22Rv1 (cell line): ENCODE data around the gene WDSUB1.

ENCODE experiments used
- CTCF ChIP-seq: fragments of 450-650 bp; IDR thresholded peaks from 2 replicates; pipeline ENCODE4 v1.5.1; 2017; ENCODE audit warnings: mild to moderate bottlenecking
- ZFX ChIP-seq: fragments of 450-650 bp; IDR thresholded peaks from 2 replicates; pipeline ENCODE4 v1.6.1; 2017; ENCODE audit warnings: antibody characterized with exemption, borderline replicate concordance

GRCh38 chr2:159243529-159243928 lies 43.0 kb downstream of the WDSUB1 start:
- TF ChIP-seq CTCF = no peak
- TF ChIP-seq ZFX = no peak
